IMR-90 (cell line): Measurements from ENCODE around the gene SUPV3L1. TPM values are rescaled to one million over a fixed set of nuclear protein-coding genes. Genes with fewer than 3 reads are reported as not detected.

ENCODE experiments used
- ATAC-seq: fragments of 200-7000 bp; cut with Tn5 transposase; 2 replicates; pipeline ENCODE4 v1.9.1; 2020; ENCODE audit warnings: low read depth, mild to moderate bottlenecking, moderate library complexity
- BruUV-seq: library from RNA; stranded (reverse); fragments of 400-500 nt; replicated peaks from 2 replicates; lab custom pipeline; 2021; lab: Mats Ljungman, UMichigan
- CTCF ChIA-PET: fragments of 300-600 bp; formaldehyde crosslinking; extraction: SDS; loops from one replicate; lab custom pipeline; 2021; ENCODE audit warnings: antibody characterized with exemption; lab: Yijun Ruan, JAX
- POLR2A ChIA-PET: fragments of 300-600 bp; sonication (Branson Sonifier 250); formaldehyde crosslinking; loops from one replicate; lab custom pipeline; 2022; ENCODE audit warnings: antibody characterized with exemption; ENCODE audit not compliant: unreplicated experiment; lab: Charles Lee
- DNase-seq: peaks from one replicate; pipeline ENCODE4 v3.0.0; 2013
- H2AFZ ChIP-seq: replicated peaks from 2 replicates; pipeline ENCODE3; 2013; ENCODE audit warnings: low read length, mild to moderate bottlenecking; ENCODE audit not compliant: poor library complexity
- H2AK5ac ChIP-seq: 2 replicates; pipeline ENCODE4 v1.6.1; 2013; ENCODE audit warnings: low read depth, low read length, inconsistent platforms
- H2AK9ac ChIP-seq: replicated peaks from 2 replicates; pipeline ENCODE3; 2013; ENCODE audit warnings: mild to moderate bottlenecking, low read depth, low read length, moderate library complexity; ENCODE audit not compliant: poor library complexity
- H2BK120ac ChIP-seq: 2 replicates; pipeline ENCODE4 v1.6.1; 2013; ENCODE audit warnings: low read depth, low read length, inconsistent platforms
- H2BK15ac ChIP-seq: 3 replicates; pipeline ENCODE4 v1.6.1; 2013; ENCODE audit warnings: low read depth, low read length, inconsistent platforms
- H2BK20ac ChIP-seq: 2 replicates; pipeline ENCODE4 v1.6.1; 2013; ENCODE audit warnings: low read depth, mild to moderate bottlenecking, inconsistent platforms, low read length, moderate library complexity
- H2BK5ac ChIP-seq: 2 replicates; pipeline ENCODE4 v1.6.1; 2013; ENCODE audit warnings: mild to moderate bottlenecking, low read depth, low read length, inconsistent platforms; ENCODE audit not compliant: poor library complexity, severe bottlenecking
- H3K14ac ChIP-seq: replicated peaks from 2 replicates; pipeline ENCODE4 v1.6.1; 2013; ENCODE audit warnings: low read depth, low read length, inconsistent platforms
- H3K18ac ChIP-seq: 2 replicates; pipeline ENCODE4 v1.6.1; 2013; ENCODE audit warnings: low read depth, low read length, control low read depth
- H3K23ac ChIP-seq: 2 replicates; pipeline ENCODE4 v1.6.1; 2013; ENCODE audit warnings: low read depth, low read length, inconsistent platforms
- H3K27ac ChIP-seq: 2 replicates; pipeline ENCODE4 v1.5.1; 2013; ENCODE audit warnings: mild to moderate bottlenecking, control low read depth, low read length; ENCODE audit not compliant: insufficient read depth
- H3K27me3 ChIP-seq: 2 replicates; pipeline ENCODE4 v1.6.1; 2013; ENCODE audit warnings: low read length; ENCODE audit not compliant: control insufficient read depth, insufficient read depth
- H3K36me3 ChIP-seq: 2 replicates; pipeline ENCODE4 v1.6.1; 2013; ENCODE audit warnings: low read length, mixed read lengths; ENCODE audit not compliant: control insufficient read depth, insufficient read depth
- H3K4ac ChIP-seq: 2 replicates; pipeline ENCODE4 v1.6.1; 2013; ENCODE audit warnings: low read depth, low read length, inconsistent platforms
- H3K4me1 ChIP-seq: 2 replicates; pipeline ENCODE4 v1.6.1; 2013; ENCODE audit warnings: low read length, mixed read lengths; ENCODE audit not compliant: control insufficient read depth, insufficient read depth
- H3K4me2 ChIP-seq: 2 replicates; pipeline ENCODE4 v1.6.1; 2013; ENCODE audit warnings: low read depth, mild to moderate bottlenecking, control low read depth, low read length, moderate library complexity
- H3K4me3 ChIP-seq: 2 replicates; pipeline ENCODE4 v1.5.1; 2013; ENCODE audit warnings: low read depth, mild to moderate bottlenecking, control low read depth, low read length, moderate library complexity; ENCODE audit not compliant: insufficient read depth
- H3K56ac ChIP-seq: 2 replicates; pipeline ENCODE4 v1.6.1; 2013; ENCODE audit warnings: low read length, inconsistent platforms; ENCODE audit not compliant: insufficient read depth; ENCODE audit errors: extremely low read depth
- H3K79me1 ChIP-seq, 2 experiments: 2 replicates each; pipeline ENCODE4 v1.6.1; 2013; ENCODE audit warnings: low read length in 2 of 2, inconsistent platforms in 1 of 2, low read depth in 1 of 2
- H3K9ac ChIP-seq: 2 replicates; pipeline ENCODE4 v1.6.1; 2013; ENCODE audit warnings: low read depth, low read length, control low read depth
- H3K9me1 ChIP-seq: 2 replicates; pipeline ENCODE4 v1.6.1; 2013; ENCODE audit warnings: low read length, inconsistent platforms; ENCODE audit not compliant: insufficient read depth
- H3K9me3 ChIP-seq: 2 replicates; pipeline ENCODE4 v1.6.1; 2013; ENCODE audit warnings: low read length; ENCODE audit not compliant: control insufficient read depth, insufficient read depth
- H4K20me1 ChIP-seq: 2 replicates; pipeline ENCODE4 v1.6.1; 2013; ENCODE audit warnings: low read length, inconsistent platforms; ENCODE audit not compliant: insufficient read depth
- H4K5ac ChIP-seq: 2 replicates; pipeline ENCODE4 v1.6.1; 2013; ENCODE audit warnings: mild to moderate bottlenecking, low read depth, low read length, control low read depth
- H4K8ac ChIP-seq, 2 experiments: 2 replicates each; pipeline ENCODE4 v1.6.1; 2013; ENCODE audit warnings: low read depth in 2 of 2, low read length in 2 of 2, control low read depth in 1 of 2, inconsistent platforms in 1 of 2
- H4K91ac ChIP-seq: 2 replicates; pipeline ENCODE4 v1.6.1; 2013; ENCODE audit warnings: low read depth, low read length, inconsistent platforms; ENCODE audit not compliant: insufficient read depth
- CTCF ChIP-seq: conservative IDR thresholded peaks from 2 replicates; pipeline ENCODE4 v1.5.1; 2012; ENCODE audit warnings: mild to moderate bottlenecking, low read depth, low read length, improper control_type of control experiment
- ELK1 ChIP-seq: fragments of 150-350 bp; IDR thresholded peaks from 2 replicates; pipeline ENCODE4 v1.6.1; 2016; ENCODE audit warnings: low read depth, mild to moderate bottlenecking, low read length, moderate library complexity, borderline replicate concordance
- RAD21 ChIP-seq: IDR thresholded peaks from 2 replicates; pipeline ENCODE4 v1.6.1; 2012; ENCODE audit warnings: low read length, improper control_type of control experiment
- SMC3 ChIP-seq: fragments of 150-350 bp; IDR thresholded peaks from 2 replicates; pipeline ENCODE4 v1.6.1; 2016; ENCODE audit warnings: low read depth, mild to moderate bottlenecking, antibody characterized with exemption, low read length, moderate library complexity
- WGBS, 2 experiments: methylation state at CpG; one replicate each; pipeline versions ENCODE4 v1.1.5 to v1.1.7; 2013; ENCODE audit warnings: missing lambda C conversion rate in 2 of 2; ENCODE audit not compliant: insufficient read length in 1 of 2; ENCODE audit errors: extremely low coverage in 2 of 2; 5-methylcytosine and 5-hydroxymethylcytosine counted together
- dilution Hi-C: fragments of 300-500 bp; cut with HindIII; formaldehyde crosslinking; loops from one replicate; pipeline ENCODE4 v1.14.3; 2018; ENCODE audit warnings: low sequenced_read_pairs; ENCODE audit not compliant: unreplicated experiment
- in situ Hi-C: fragments of 300-500 bp; cut with MboI; formaldehyde crosslinking; loops from 3 replicates; pipeline ENCODE4 v1.14.3; 2019; ENCODE audit warnings: low sequenced_read_pairs, inconsistent platforms, mixed read lengths
- intact Hi-C: fragments of 100-400 bp; cut with micrococcal nuclease; formaldehyde crosslinking; loops from 2 replicates; pipeline ENCODE4 v1.10.0; 2022
- polyA plus RNA-seq, 3 experiments: library from polyadenylated mRNA; depleted of rRNA; stranded (reverse); fragments of >200 nt; gene quantifications; 2 replicates each; pipeline ENCODE4 v1.2.3, GENCODE V29; 2012; ENCODE audit warnings: low replicate concordance in 1 of 3
- total RNA-seq: library from RNA; depleted of rRNA; stranded (reverse); fragments of >200 nt; gene quantifications from 2 replicates; pipeline ENCODE4 v1.2.3, GENCODE V29; 2012

The SUPV3L1 gene
- total and polyA plus RNA-seq, 2 of the 4 experiments (the other 2 are of a cell fraction), result 24.4 to 26.5 TPM

DNA sequence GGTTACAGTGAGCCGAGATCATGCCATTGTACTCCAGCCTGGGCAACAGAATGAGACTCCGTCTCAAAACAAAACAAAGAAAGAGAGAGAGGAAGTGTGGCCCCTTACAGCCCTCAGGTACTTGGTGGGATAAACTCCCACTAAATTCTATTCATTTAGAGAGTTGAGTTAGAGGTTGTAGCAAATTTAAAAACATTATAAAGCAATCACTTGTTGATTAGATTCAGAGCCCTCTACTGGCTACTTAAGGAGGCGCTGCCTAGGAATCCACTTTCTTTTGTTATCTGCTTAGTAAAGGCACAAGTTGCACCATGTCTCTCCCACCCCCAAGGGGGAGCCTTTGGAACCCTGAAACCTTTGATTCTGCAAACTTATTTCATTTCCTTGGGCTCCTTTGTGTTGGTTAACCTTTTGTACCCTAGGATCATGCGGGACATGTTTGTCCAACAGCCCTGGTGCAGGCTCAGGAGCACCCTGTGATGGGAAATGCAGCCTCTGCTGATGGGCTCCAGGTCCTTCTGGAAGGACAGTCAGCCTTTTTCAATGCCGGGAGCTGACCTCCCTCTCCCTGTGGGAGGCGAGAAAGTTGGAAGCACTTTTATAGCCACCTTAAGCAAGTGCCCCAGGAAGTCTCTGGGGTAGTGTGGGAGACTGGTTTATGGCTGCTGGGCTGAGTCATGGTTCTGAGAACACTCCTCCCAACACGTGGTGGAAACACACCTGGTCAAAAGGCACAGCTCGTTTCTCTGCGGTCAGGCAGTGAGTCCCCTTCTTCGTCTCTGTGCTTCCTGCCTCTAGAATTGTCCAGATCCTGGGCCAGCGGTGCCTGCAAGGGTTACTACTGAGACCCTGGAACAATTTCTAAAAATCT is 42.4 kb downstream of the SUPV3L1 start:
- POLR2A ChIA-PET, result no interaction called here

More for the DNA sequence above, 42.4 kb downstream of the SUPV3L1 start:
- Histone ChIP-seq H3K23ac (peak overlapping the region; percentile 37), H3K27me3 (peaks cover under 1% of the 10 kb centered on the region; the same call in 1 of the 2 replicates), H2BK15ac (no peak overlapping the region), H4K20me1 (no peaks in the 10 kb centered on the region), H3K79me1 (no peaks in the 10 kb centered on the region), H3K9me1 (0 out of 2 replicates have a peak, but pooled peaks cover 8% of the 10 kb centered on the region), H2BK5ac (no peak overlapping the region), H3K4me3 (no peak overlapping the region), H3K4me1 (peaks cover 3% of the 10 kb centered on the region; the same call in 1 of the 2 replicates), H3K36me3 (no peaks in the 10 kb centered on the region), H3K4me2 (no peak overlapping the region), H3K27ac (no peak overlapping the region), H4K91ac (no peak overlapping the region), H4K8ac (peak overlapping the region in 1 of 2 experiments; percentile 47; a peak in 2 of 4 replicates), H3K4ac (no peak overlapping the region), H4K5ac (no peak overlapping the region), H3K56ac (no peak overlapping the region), H2AFZ (peak overlapping the region; percentile 76), H3K9me3 (no peaks in the 10 kb centered on the region), H3K9ac (no peak overlapping the region), H2AK5ac (0 out of 2 replicates have a peak overlapping the region, but pooled peaks have one; percentile 52), H2BK20ac (no peak overlapping the region), H2AK9ac (peak overlapping the region; percentile 90), H2BK120ac (no peak overlapping the region; the same call in 1 of the 2 replicates), H3K14ac (peak overlapping the region; percentile 87), H3K18ac (no peak overlapping the region)
- BruUV-seq, result no TSS peak
- dilution Hi-C loops (no loop called here), in situ Hi-C loops (no loop called here), intact Hi-C loops (no loop called here)
- CTCF ChIA-PET, result interaction anchor here (0.6 kb wide), 1 partner anchor 230 kb away, joined by 3 read pairs; no protein-coding TSS in a partner anchor
- TF ChIP-seq SMC3 (peak; percentile 42; the same call in 1 of the 2 replicates), ELK1 (no peak), CTCF (peak; percentile 67), RAD21 (peak; percentile 44)
- DNase-seq (peak; percentile 67), ATAC-seq (peak; percentile 79)
- WGBS, 2 experiments, result 44% methylated on average over 4 of the region's 11 CpGs; no CpG with 5 or more reads in 1 of the 2 experiments
